PC-9 (cell line): Measurements from ENCODE around the gene CEACAM4.

Experiments used
- EZH2 ChIP-seq: fragments of 200-600 bp; sonication (generic); IDR thresholded peaks from 2 replicates; pipeline ENCODE4 v1.8.0; 2017; ENCODE audit warnings: antibody characterized with exemption, low read depth
- TF ChIP-seq, protein P1 (sequence below): fragments of 200-600 bp; sonication (generic); conservative IDR thresholded peaks from 2 replicates; pipeline ENCODE4 v1.6.1; 2017; ENCODE audit warnings: mixed run types, antibody characterized with exemption, mild to moderate bottlenecking, moderate library complexity

DNA sequence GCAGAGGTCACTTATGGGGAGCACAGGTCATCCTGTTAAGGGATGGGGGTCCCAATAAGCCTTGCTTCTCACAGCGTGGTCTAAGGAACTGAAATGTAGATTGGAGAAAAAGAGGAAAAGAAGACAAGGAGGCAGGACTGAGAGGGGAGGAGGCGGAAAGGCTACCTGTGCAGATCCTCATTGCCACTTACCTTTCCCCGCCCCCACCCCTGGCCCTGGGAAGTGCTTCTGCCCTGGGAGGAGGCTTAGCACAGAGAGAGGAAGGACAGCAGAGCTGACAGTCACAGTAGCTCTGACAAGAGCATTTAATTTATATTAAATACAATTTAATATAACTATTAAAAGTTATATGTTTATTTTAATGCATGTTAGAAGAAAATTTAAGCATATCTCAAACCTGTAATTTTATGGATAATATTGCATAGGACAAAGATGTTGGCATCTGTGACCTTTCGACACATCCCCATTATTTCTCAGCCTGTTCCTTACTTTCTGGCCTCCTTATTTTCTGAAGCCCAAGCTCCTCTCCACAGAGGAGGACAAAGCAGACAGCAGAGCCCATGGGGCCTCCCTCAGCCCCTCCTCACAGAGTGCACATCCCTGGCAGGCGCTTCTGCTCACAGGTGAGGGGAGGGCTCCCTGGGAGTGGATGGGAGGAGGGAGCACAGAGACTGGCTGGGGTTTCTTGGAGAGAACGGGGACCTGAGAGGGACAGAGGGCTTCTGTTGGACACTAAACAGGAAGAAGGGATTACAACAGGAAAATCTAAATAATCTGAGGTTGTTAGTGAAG, 27.5 kb downstream of the CEACAM4 start:
- TF ChIP-seq, protein P1, sequence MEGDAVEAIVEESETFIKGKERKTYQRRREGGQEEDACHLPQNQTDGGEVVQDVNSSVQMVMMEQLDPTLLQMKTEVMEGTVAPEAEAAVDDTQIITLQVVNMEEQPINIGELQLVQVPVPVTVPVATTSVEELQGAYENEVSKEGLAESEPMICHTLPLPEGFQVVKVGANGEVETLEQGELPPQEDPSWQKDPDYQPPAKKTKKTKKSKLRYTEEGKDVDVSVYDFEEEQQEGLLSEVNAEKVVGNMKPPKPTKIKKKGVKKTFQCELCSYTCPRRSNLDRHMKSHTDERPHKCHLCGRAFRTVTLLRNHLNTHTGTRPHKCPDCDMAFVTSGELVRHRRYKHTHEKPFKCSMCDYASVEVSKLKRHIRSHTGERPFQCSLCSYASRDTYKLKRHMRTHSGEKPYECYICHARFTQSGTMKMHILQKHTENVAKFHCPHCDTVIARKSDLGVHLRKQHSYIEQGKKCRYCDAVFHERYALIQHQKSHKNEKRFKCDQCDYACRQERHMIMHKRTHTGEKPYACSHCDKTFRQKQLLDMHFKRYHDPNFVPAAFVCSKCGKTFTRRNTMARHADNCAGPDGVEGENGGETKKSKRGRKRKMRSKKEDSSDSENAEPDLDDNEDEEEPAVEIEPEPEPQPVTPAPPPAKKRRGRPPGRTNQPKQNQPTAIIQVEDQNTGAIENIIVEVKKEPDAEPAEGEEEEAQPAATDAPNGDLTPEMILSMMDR = no peak
- TF ChIP-seq EZH2 = no peak
